Osteoblast (primary cell): ENCODE data around the gene RNU4-1. TPM values are rescaled to one million over a fixed set of nuclear protein-coding genes. Genes with fewer than 3 reads are reported as not detected.

Source experiments
- DNase-seq: peaks from one replicate; pipeline ENCODE4 v3.0.0; 2011; ENCODE audit warnings: low spot score, mixed read lengths; ENCODE audit not compliant: insufficient read length; ENCODE audit errors: missing footprints
- H2AFZ ChIP-seq: 2 replicates; pipeline ENCODE4 v1.6.0; 2011; ENCODE audit warnings: mild to moderate bottlenecking, low read length
- H3K27ac ChIP-seq: 2 replicates; pipeline ENCODE4 v1.5.1; 2011; ENCODE audit warnings: mild to moderate bottlenecking, low read depth, low read length, moderate library complexity
- H3K27me3 ChIP-seq: 2 replicates; pipeline ENCODE4 v1.6.0; 2012; ENCODE audit warnings: mild to moderate bottlenecking, control low read depth, inconsistent platforms, low read length, moderate library complexity; ENCODE audit not compliant: insufficient read depth
- H3K36me3 ChIP-seq: 2 replicates; pipeline ENCODE4 v1.5.1; 2011; ENCODE audit warnings: mild to moderate bottlenecking, low read length, control low read depth, moderate library complexity; ENCODE audit not compliant: insufficient read depth
- H3K4me1 ChIP-seq: 2 replicates; pipeline ENCODE4 v1.5.1; 2011; ENCODE audit warnings: mild to moderate bottlenecking, low read length, control low read depth, moderate library complexity; ENCODE audit not compliant: insufficient read depth
- H3K4me2 ChIP-seq: 2 replicates; pipeline ENCODE4 v1.6.0; 2011; ENCODE audit warnings: mild to moderate bottlenecking, low read length; ENCODE audit not compliant: insufficient read depth
- H3K4me3 ChIP-seq: fragments of 200-600 bp; sonication (generic); 3 replicates; pipeline ENCODE4 v1.5.1; 2012; ENCODE audit warnings: mild to moderate bottlenecking, low read length, inconsistent platforms; ENCODE audit not compliant: insufficient read depth
- H3K79me2 ChIP-seq: 2 replicates; pipeline ENCODE4 v1.6.0; 2012; ENCODE audit warnings: mild to moderate bottlenecking, low read length, control low read depth, inconsistent platforms; ENCODE audit not compliant: insufficient read depth
- H3K9me3 ChIP-seq: 2 replicates; pipeline ENCODE4 v1.5.1; 2011; ENCODE audit warnings: low read depth, low read length, control low read depth
- H4K20me1 ChIP-seq: 2 replicates; pipeline ENCODE4 v1.6.0; 2012; ENCODE audit warnings: mild to moderate bottlenecking, low read length, control low read depth; ENCODE audit not compliant: insufficient read depth
- total RNA-seq: library from RNA; depleted of rRNA; stranded (reverse); fragments of >200 nt; gene quantifications from 2 replicates; pipeline ENCODE4 v1.2.3, GENCODE V29; 2012
- TF ChIP-seq, protein P1 (sequence below): IDR thresholded peaks from 2 replicates; pipeline ENCODE4 v1.5.1; 2011; ENCODE audit warnings: mild to moderate bottlenecking, low read depth, low read length, moderate library complexity; ENCODE audit errors: extremely low read depth

Gene RNU4-1
- total RNA-seq, 1 donor = under 0.01 TPM

DNA sequence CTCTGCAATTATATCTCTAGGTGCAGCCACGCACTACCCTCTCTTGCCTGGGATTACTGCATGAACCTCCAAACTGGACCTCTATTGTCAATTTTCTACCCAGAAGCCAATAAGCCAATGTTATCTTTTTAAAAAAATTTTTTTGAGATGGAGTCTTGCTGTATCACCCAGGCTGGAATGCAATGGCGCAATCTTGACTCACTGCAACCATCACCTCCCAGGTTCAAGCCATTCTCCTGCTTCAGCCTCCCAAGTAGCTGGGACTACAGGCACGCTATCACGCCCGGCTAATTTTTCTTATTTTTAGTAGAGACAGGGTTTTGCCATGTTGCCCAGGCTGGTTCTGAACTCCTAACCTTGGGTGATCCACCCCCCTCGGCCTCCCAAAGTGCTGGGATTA, 16.3 kb downstream of the RNU4-1 start:
- H3K4me3 ChIP-seq = no peak overlapping the region
- peak; percentile 48 for DNase-seq
- TF ChIP-seq, protein P1, sequence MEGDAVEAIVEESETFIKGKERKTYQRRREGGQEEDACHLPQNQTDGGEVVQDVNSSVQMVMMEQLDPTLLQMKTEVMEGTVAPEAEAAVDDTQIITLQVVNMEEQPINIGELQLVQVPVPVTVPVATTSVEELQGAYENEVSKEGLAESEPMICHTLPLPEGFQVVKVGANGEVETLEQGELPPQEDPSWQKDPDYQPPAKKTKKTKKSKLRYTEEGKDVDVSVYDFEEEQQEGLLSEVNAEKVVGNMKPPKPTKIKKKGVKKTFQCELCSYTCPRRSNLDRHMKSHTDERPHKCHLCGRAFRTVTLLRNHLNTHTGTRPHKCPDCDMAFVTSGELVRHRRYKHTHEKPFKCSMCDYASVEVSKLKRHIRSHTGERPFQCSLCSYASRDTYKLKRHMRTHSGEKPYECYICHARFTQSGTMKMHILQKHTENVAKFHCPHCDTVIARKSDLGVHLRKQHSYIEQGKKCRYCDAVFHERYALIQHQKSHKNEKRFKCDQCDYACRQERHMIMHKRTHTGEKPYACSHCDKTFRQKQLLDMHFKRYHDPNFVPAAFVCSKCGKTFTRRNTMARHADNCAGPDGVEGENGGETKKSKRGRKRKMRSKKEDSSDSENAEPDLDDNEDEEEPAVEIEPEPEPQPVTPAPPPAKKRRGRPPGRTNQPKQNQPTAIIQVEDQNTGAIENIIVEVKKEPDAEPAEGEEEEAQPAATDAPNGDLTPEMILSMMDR = no peak
- peak overlapping the region; percentile 41 for H3K27ac ChIP-seq
- peak overlapping the region; percentile 37 for H2AFZ ChIP-seq
- H3K9me3 ChIP-seq = no peaks in the 10 kb centered on the region
- no peaks in the 10 kb centered on the region for H3K36me3 ChIP-seq
- peaks cover 6% of the 10 kb centered on the region for H3K4me1 ChIP-seq
- H3K79me2 ChIP-seq = no peaks in the 10 kb centered on the region
- no peaks in the 10 kb centered on the region for H3K27me3 ChIP-seq
- H3K4me2 ChIP-seq = peak overlapping the region; percentile 36
- H4K20me1 ChIP-seq = no peaks in the 10 kb centered on the region

DNA sequence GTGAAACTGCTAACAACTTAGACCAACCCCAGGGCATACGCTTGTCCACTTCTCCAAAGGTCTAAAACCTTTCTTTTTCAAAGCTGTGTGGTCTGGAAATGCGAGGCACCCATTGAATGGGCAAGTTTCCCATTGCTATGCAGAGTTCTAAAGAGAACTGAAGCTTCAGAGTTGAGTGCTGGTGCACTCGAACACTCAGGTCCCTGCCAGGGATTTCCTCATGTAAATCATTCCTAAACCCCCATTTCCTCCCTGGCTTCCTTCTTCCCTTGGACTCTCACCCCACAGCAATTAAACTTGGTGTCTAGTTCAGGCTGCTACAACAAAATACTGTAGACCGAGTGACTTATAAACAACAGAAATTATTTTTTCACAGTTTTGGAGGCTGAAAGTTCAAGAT, 25.3 kb downstream of the RNU4-1 start:
- Histone ChIP-seq H3K79me2 (peaks cover 28% of the 10 kb centered on the region), H3K4me2 (no peak overlapping the region), H4K20me1 (peaks cover 11% of the 10 kb centered on the region), H3K4me3 (no peak overlapping the region), H2AFZ (peak overlapping the region; percentile 60), H3K27ac (no peak overlapping the region), H3K4me1 (peaks cover 17% of the 10 kb centered on the region), H3K9me3 (no peaks in the 10 kb centered on the region), H3K36me3 (no peaks in the 10 kb centered on the region), H3K27me3 (no peaks in the 10 kb centered on the region)
- TF ChIP-seq, protein P1 = no peak
- DNase-seq = no peak

DNA sequence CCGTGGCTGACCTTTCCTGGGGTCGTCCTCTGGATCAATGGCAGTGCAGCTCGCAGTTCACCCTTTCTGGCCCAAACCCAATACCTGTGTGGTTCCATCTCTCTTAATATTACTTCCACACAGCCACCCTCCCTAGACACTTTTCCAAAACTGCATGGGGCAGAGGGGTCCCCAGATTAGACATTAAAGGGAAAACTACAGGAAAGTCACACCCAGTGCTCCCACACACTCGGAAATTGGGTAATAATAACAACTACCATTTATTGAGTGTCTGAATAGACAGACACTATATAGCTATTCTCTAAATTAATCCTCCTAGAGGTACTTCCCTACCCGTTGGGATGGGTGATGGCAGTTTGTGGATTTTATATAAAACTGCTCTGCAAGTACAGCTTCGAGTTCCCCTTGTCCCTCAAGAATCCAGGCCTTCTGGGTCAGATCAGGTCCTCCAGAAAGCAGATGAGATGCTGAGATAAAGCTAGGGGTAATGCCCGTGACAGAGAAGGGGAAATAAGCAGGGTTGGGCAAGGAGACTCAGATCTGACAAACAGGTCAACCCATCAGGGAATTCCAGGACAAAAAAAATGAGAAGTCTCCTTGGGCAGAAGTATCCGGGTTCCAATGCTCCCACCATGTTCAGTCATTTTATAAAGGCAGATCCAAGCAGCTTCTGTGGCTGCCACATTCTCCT, 26.7 kb downstream of the RNU4-1 start:
- peaks cover 25% of the 10 kb centered on the region for H3K4me1 ChIP-seq
- no peak overlapping the region for H3K4me3 ChIP-seq
- no peaks in the 10 kb centered on the region for H3K9me3 ChIP-seq
- peak overlapping the region; percentile 44 for H2AFZ ChIP-seq
- H3K27me3 ChIP-seq = no peaks in the 10 kb centered on the region
- peaks cover 25% of the 10 kb centered on the region for H4K20me1 ChIP-seq
- H3K27ac ChIP-seq = no peak overlapping the region
- no peak for DNase-seq
- TF ChIP-seq, protein P1 = no peak
- no peak overlapping the region for H3K4me2 ChIP-seq
- H3K36me3 ChIP-seq = no peaks in the 10 kb centered on the region
- peaks cover 42% of the 10 kb centered on the region for H3K79me2 ChIP-seq

DNA sequence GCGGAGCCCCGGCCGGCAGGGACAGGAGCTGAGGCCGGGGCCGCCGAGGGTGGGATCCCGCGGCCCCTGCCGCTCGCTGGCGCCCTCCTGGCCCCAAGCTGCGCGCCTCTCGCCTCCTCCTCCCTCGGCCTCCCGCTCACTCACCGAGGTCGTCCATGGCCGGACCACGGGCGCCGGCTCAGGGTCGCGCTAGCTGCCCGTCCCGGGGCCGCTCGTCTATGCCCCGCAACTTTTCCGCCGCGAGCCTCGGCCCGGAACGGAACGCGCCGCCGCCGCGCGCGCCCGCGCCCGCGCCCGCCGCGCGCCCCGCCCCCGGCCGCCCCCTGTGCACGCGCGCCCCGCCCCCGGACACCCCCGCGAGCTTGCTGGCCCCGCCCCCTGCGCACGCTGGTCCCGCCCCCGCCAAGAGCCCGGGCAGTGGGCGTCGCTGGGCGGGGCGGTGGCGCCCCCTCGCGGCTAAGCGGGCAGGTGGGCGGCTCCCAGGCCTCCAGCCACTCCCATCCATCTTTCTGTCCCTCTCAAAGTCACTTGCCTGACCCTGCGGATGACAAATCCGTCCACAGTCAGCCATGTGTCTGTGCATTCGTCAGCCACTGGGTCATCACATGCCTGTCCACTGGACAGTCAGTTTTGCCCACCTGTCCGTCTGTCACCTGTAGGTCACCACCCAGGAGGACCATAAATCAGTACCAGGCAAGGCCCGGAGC, 27.4 kb downstream of the RNU4-1 start, which contains the start of gene PXN:
PXN (minus strand) TSS at position 258 of the 707 bp plus-strand sequence; CDS start at position 157, 101 bp downstream.
- Histone ChIP-seq H3K27ac (peak within 1 kb of the TSS; percentile 47), H4K20me1 (peaks cover 29% of the 10 kb centered on the region), H2AFZ (peak within 1 kb of the TSS; percentile 44), H3K4me3 (peak within 1 kb of the TSS; percentile 83), H3K36me3 (no peaks in the 10 kb centered on the region), H3K27me3 (no peaks in the 10 kb centered on the region), H3K4me2 (peak within 1 kb of the TSS; percentile 94), H3K79me2 (peaks cover 49% of the 10 kb centered on the region), H3K9me3 (no peaks in the 10 kb centered on the region), H3K4me1 (peaks cover 25% of the 10 kb centered on the region)
- TF ChIP-seq, protein P1 = peak; percentile 58
- DNase-seq = peak; percentile 97
